Measurements from ENCODE around the gene ERC2.

DNA sequence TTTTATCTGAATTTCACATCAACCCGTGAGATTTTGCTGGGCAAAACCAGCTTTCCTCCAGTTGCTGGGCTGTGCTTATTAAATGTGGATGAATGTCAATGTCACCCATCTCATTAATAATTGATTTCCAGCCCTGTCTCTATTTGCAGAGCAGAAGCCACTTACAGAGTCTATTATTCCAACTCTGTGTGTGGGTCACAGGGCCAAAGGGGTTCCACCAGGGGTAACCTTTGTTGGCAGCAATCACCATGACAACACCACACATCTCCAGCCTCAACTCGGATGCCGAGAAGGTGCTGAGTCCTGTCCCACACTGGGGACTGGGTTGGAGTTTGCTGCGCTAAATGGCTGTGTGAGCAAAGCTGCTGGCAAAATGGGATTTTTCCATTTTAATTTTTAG lies 930.1 kb downstream of the ERC2 start:
- TF ChIP-seq, protein P1, sequence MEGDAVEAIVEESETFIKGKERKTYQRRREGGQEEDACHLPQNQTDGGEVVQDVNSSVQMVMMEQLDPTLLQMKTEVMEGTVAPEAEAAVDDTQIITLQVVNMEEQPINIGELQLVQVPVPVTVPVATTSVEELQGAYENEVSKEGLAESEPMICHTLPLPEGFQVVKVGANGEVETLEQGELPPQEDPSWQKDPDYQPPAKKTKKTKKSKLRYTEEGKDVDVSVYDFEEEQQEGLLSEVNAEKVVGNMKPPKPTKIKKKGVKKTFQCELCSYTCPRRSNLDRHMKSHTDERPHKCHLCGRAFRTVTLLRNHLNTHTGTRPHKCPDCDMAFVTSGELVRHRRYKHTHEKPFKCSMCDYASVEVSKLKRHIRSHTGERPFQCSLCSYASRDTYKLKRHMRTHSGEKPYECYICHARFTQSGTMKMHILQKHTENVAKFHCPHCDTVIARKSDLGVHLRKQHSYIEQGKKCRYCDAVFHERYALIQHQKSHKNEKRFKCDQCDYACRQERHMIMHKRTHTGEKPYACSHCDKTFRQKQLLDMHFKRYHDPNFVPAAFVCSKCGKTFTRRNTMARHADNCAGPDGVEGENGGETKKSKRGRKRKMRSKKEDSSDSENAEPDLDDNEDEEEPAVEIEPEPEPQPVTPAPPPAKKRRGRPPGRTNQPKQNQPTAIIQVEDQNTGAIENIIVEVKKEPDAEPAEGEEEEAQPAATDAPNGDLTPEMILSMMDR (IDR thresholded peaks at IDR 0.05): no peak
- no peak for TF ChIP-seq POLR2A (IDR thresholded peaks at IDR 0.05)
